ENCODE data around the gene DNAH17.

The DNAH17 gene

DNA sequence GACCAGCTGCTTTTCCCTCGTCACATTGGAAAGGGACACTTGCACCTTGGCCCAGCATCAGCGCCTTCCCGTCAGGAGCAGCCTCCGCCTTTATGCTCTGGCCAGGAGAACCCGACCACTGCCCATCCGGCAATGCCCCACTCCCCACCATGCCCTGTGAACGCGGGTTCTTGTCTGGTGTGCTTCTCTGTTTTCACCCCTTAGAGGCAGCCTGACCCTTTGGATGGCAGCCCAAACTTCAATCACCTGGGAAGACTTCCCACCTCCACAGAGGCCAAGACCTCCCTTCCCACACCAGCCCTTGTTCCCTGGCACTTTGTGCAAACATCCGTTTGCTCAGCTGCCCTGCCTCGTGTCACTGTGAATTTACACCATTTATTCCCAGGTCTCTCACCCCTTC is 87.0 kb downstream of the DNAH17 start:
- H3K9ac ChIP-seq (ENCODE audit: low read length), result no peak overlapping the region
- H2BK12ac ChIP-seq (ENCODE audit: low read length in 2 of 2), result no peak overlapping the region
- H3K9me3 ChIP-seq (ENCODE audit: control insufficient read depth, low read length), result no peaks in the 10 kb centered on the region
- no peak overlapping the region for H2AFZ ChIP-seq (ENCODE audit: low read depth, low read length)
- no peak overlapping the region for H3K14ac ChIP-seq (ENCODE audit: low read length in 2 of 2)
- H2BK15ac ChIP-seq (ENCODE audit: low read depth, poor library complexity, severe bottlenecking), result no peak overlapping the region
- H4K91ac ChIP-seq (ENCODE audit: low read length), result no peak overlapping the region
- no peak overlapping the region for H3K4me3 ChIP-seq (ENCODE audit: insufficient read depth in 1 of 2, low read depth in 1 of 2, low read length in 2 of 2)
- H3K27me3 ChIP-seq (ENCODE audit: control insufficient read depth in 1 of 2, insufficient read depth in 1 of 2, low read length in 2 of 2), result peaks cover 0 to 70% of the 10 kb centered on the region in 2 experiments
- no peak overlapping the region for H3K4me2 ChIP-seq (ENCODE audit: low read length, poor library complexity, severe bottlenecking)
- no peaks in the 10 kb centered on the region for H3K36me3 ChIP-seq (ENCODE audit: control insufficient read depth in 1 of 2, insufficient read depth in 2 of 2, low read depth in 1 of 2, low read length in 2 of 2)
- no peaks in the 10 kb centered on the region for H3K79me1 ChIP-seq (replicated peaks; ENCODE audit: low read length, poor library complexity, severe bottlenecking)
- no peak overlapping the region for H4K8ac ChIP-seq (ENCODE audit: low read length)
- no peak overlapping the region for H3K18ac ChIP-seq (ENCODE audit: low read depth in 1 of 2, low read length in 2 of 2)
- H3K23ac ChIP-seq (ENCODE audit: low read length in 2 of 2), result no peak overlapping the region
- peaks cover 9% of the 10 kb centered on the region for H3K4me1 ChIP-seq (ENCODE audit: control insufficient read depth, insufficient read depth, low read depth, low read length)
- WGBS, result 91% methylated on average over 9 of the region's 10 CpGs
- no peak overlapping the region for H3K4ac ChIP-seq (ENCODE audit: low read depth in 1 of 2, low read length in 2 of 2)
- H3K27ac ChIP-seq (ENCODE audit: low read length, poor library complexity, severe bottlenecking), result no peak overlapping the region
- no peak overlapping the region for H2AK5ac ChIP-seq (ENCODE audit: low read length, severe bottlenecking)
- no peak overlapping the region for H2BK5ac ChIP-seq (ENCODE audit: low read depth, low read length, poor library complexity, severe bottlenecking)
- DNase-seq, result no peak
- H2BK120ac ChIP-seq (ENCODE audit: low read depth, low read length), result no peak overlapping the region

DNA sequence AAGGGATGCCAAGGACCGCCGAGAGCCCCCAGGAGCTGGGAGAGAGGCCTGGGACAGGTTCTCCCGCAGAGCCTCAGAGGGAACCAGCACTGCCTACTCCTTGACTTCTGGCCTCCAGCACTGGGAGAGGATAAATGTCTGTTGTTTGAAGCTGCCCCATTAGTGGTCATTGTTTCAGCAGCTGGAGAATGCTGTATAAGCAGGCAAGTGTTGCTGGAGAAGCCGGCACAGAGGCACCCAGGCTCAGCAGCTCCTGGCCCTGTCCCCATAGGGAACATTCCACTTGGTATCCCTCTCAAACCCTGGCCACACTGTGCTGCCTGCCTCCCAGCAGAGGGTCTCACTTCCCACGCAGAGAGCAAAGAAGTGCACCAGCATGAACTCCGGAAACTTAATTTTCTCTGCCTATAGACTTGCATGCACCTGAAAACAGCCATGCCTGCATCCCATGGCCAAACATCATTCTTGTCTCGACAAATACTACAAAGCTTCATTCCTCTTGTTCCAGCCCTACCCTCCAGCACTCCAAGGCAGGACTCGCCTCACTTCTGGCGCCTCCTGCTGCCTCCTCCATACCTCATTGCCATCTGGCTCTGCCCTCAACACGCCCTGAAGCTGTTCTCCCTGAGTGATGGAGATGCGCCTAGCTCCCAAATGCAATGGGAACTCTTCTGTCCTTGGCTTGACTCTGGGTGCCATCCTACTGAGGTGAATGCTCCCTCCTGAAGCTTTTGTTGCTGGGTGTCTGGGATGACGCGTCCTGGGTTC is 88.1 kb downstream of the DNAH17 start:
- Histone ChIP-seq H3K9me3 (ENCODE audit: control insufficient read depth, low read length) (no peaks in the 10 kb centered on the region), H2BK120ac (ENCODE audit: low read depth, low read length) (no peak overlapping the region), H3K4me1 (ENCODE audit: control insufficient read depth, insufficient read depth, low read depth, low read length) (peaks cover 19% of the 10 kb centered on the region), H3K23ac (ENCODE audit: low read length in 2 of 2) (no peak overlapping the region), H3K4ac (ENCODE audit: low read depth in 1 of 2, low read length in 2 of 2) (no peak overlapping the region), H3K27me3 (ENCODE audit: control insufficient read depth in 1 of 2, insufficient read depth in 1 of 2, low read length in 2 of 2) (peaks cover 0 to 67% of the 10 kb centered on the region in 2 experiments), H3K18ac (ENCODE audit: low read depth in 1 of 2, low read length in 2 of 2) (no peak overlapping the region), H4K8ac (ENCODE audit: low read length) (no peak overlapping the region), H2BK15ac (ENCODE audit: low read depth, poor library complexity, severe bottlenecking) (no peak overlapping the region), H4K91ac (ENCODE audit: low read length) (no peak overlapping the region), H2AFZ (ENCODE audit: low read depth, low read length) (no peak overlapping the region), H3K4me3 (ENCODE audit: insufficient read depth in 1 of 2, low read depth in 1 of 2, low read length in 2 of 2) (no peak overlapping the region), H3K4me2 (ENCODE audit: low read length, poor library complexity, severe bottlenecking) (no peak overlapping the region), H3K79me1 (replicated peaks; ENCODE audit: low read length, poor library complexity, severe bottlenecking) (no peaks in the 10 kb centered on the region), H2AK5ac (ENCODE audit: low read length, severe bottlenecking) (no peak overlapping the region), H3K36me3 (ENCODE audit: control insufficient read depth in 1 of 2, insufficient read depth in 2 of 2, low read depth in 1 of 2, low read length in 2 of 2) (no peaks in the 10 kb centered on the region), H2BK5ac (ENCODE audit: low read depth, low read length, poor library complexity, severe bottlenecking) (no peak overlapping the region), H3K9ac (ENCODE audit: low read length) (no peak overlapping the region), H2BK12ac (ENCODE audit: low read length in 2 of 2) (no peak overlapping the region), H3K14ac (ENCODE audit: low read length in 2 of 2) (no peak overlapping the region), H3K27ac (ENCODE audit: low read length, poor library complexity, severe bottlenecking) (no peak overlapping the region)
- WGBS, result 86% methylated on average over 13 of the region's 13 CpGs
- no peak for DNase-seq

DNA sequence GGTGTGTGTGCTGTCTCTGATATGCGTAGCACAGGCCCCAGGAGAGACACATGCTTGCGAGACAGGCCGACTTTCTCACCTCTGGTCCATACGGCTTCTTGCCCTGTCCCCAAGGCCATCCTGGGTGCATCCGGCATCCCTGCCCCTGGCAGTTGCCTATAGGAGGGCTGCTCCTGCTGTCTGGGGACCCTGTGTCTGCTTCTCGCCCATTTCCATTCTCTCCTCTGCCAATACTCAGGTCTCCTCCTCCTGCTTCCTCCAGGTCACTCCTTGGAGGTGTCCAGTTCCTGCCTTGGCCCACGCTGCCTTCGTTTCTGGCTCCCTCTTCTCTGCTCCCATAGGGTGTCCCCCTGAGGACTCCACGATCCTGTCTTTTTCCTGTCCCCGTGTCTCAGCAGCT is 89.0 kb downstream of the DNAH17 start:
- Histone ChIP-seq H2BK120ac (ENCODE audit: low read depth, low read length) (no peak overlapping the region), H2AK5ac (ENCODE audit: low read length, severe bottlenecking) (no peak overlapping the region), H3K27ac (ENCODE audit: low read length, poor library complexity, severe bottlenecking) (no peak overlapping the region), H3K27me3 (ENCODE audit: control insufficient read depth in 1 of 2, insufficient read depth in 1 of 2, low read length in 2 of 2) (peaks cover 0 to 62% of the 10 kb centered on the region in 2 experiments), H3K9me3 (ENCODE audit: control insufficient read depth, low read length) (no peaks in the 10 kb centered on the region), H3K18ac (ENCODE audit: low read depth in 1 of 2, low read length in 2 of 2) (no peak overlapping the region), H2BK12ac (ENCODE audit: low read length in 2 of 2) (no peak overlapping the region), H3K79me1 (replicated peaks; ENCODE audit: low read length, poor library complexity, severe bottlenecking) (no peaks in the 10 kb centered on the region), H2BK5ac (ENCODE audit: low read depth, low read length, poor library complexity, severe bottlenecking) (no peak overlapping the region), H3K4me3 (ENCODE audit: insufficient read depth in 1 of 2, low read depth in 1 of 2, low read length in 2 of 2) (no peak overlapping the region), H3K14ac (ENCODE audit: low read length in 2 of 2) (no peak overlapping the region), H2AFZ (ENCODE audit: low read depth, low read length) (no peak overlapping the region), H3K4me2 (ENCODE audit: low read length, poor library complexity, severe bottlenecking) (no peak overlapping the region), H3K4ac (ENCODE audit: low read depth in 1 of 2, low read length in 2 of 2) (no peak overlapping the region), H3K23ac (ENCODE audit: low read length in 2 of 2) (no peak overlapping the region), H3K9ac (ENCODE audit: low read length) (no peak overlapping the region), H4K91ac (ENCODE audit: low read length) (no peak overlapping the region), H2BK15ac (ENCODE audit: low read depth, poor library complexity, severe bottlenecking) (no peak overlapping the region), H4K8ac (ENCODE audit: low read length) (no peak overlapping the region), H3K36me3 (ENCODE audit: control insufficient read depth in 1 of 2, insufficient read depth in 2 of 2, low read depth in 1 of 2, low read length in 2 of 2) (no peaks in the 10 kb centered on the region), H3K4me1 (ENCODE audit: control insufficient read depth, insufficient read depth, low read depth, low read length) (peaks cover 18% of the 10 kb centered on the region)
- 79% methylated on average over 8 of the region's 10 CpGs for WGBS
- no peak for DNase-seq

DNA sequence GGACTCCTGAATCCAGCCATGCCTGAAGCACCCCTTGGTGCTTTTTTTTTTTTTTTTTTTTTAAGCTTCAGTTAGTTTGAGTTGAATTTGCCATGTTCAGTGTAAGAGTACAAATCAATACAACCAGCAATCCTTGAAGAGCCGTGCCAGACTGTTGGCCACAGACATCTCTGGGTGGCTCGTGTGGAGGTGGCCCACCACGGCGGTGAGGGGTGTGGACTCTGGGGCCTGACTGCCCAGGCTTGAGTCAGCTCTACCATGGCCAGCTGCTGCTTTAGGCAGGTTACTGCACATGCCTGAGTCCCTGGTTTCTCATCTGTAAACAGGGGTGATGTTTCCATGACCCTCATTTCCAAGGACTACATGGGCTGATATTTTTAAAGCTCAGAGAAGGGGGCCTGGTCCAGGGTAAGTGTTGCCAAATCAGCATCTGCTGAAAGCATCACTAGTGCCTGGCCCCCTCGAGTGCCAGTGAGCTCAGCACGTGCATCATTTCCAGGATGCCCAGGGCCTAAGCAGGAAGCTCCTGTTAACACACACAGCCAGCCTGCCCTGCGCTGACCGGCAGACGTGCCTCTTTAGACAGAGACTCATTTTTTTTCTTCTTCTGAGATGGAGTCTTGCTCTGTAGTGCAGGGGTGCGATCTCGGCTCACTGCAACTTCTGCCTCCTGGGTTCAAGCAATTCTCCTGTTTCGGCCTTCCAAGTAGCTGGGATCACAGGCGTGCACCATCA is 90.1 kb downstream of the DNAH17 start:
- Histone ChIP-seq H3K36me3 (ENCODE audit: control insufficient read depth in 1 of 2, insufficient read depth in 2 of 2, low read depth in 1 of 2, low read length in 2 of 2) (no peaks in the 10 kb centered on the region), H2BK120ac (ENCODE audit: low read depth, low read length) (no peak overlapping the region), H3K4me1 (ENCODE audit: control insufficient read depth, insufficient read depth, low read depth, low read length) (peaks cover 15% of the 10 kb centered on the region), H3K4ac (ENCODE audit: low read depth in 1 of 2, low read length in 2 of 2) (no peak overlapping the region), H2AK5ac (ENCODE audit: low read length, severe bottlenecking) (no peak overlapping the region), H3K14ac (ENCODE audit: low read length in 2 of 2) (no peak overlapping the region), H4K8ac (ENCODE audit: low read length) (no peak overlapping the region), H3K9ac (ENCODE audit: low read length) (no peak overlapping the region), H2BK12ac (ENCODE audit: low read length in 2 of 2) (no peak overlapping the region), H3K4me2 (ENCODE audit: low read length, poor library complexity, severe bottlenecking) (no peak overlapping the region), H3K4me3 (ENCODE audit: insufficient read depth in 1 of 2, low read depth in 1 of 2, low read length in 2 of 2) (no peak overlapping the region), H3K27ac (ENCODE audit: low read length, poor library complexity, severe bottlenecking) (no peak overlapping the region), H3K79me1 (replicated peaks; ENCODE audit: low read length, poor library complexity, severe bottlenecking) (no peaks in the 10 kb centered on the region), H3K23ac (ENCODE audit: low read length in 2 of 2) (no peak overlapping the region), H3K9me3 (ENCODE audit: control insufficient read depth, low read length) (no peaks in the 10 kb centered on the region), H3K27me3 (ENCODE audit: control insufficient read depth in 1 of 2, insufficient read depth in 1 of 2, low read length in 2 of 2) (peaks cover 0 to 66% of the 10 kb centered on the region in 2 experiments), H2BK5ac (ENCODE audit: low read depth, low read length, poor library complexity, severe bottlenecking) (no peak overlapping the region), H4K91ac (ENCODE audit: low read length) (no peak overlapping the region), H3K18ac (ENCODE audit: low read depth in 1 of 2, low read length in 2 of 2) (no peak overlapping the region), H2BK15ac (ENCODE audit: low read depth, poor library complexity, severe bottlenecking) (no peak overlapping the region), H2AFZ (ENCODE audit: low read depth, low read length) (no peak overlapping the region)
- no peak for DNase-seq
- WGBS, result 92% methylated on average over 13 of the region's 13 CpGs
